Heart right ventricle (tissue), 16 donors: ENCODE data around the gene GALNT7. TPM values are rescaled to one million over a fixed set of nuclear protein-coding genes. Genes with fewer than 3 reads are reported as not detected.

Source experiments
- ATAC-seq, 8 donors: fragments of 200-7000 bp; cut with Tn5 transposase; one replicate each; pipeline ENCODE4 v1.9.1; 2020; ENCODE audit warnings: mild to moderate bottlenecking in 8 of 8, moderate library complexity in 8 of 8, moderate number of reproducible peaks in 1 of 8
- DNase-seq, 2 donors: peaks; one replicate each; pipeline ENCODE4 v3.0.0-alpha.2; 2020
- H3K27ac ChIP-seq, 10 donors: fragments of 200-600 bp; sonication (generic) in 2 of 10; one replicate each; pipeline versions ENCODE4 v1.5.0 to v1.8.0; 2020 to 2022; ENCODE audit warnings: mild to moderate bottlenecking in 3 of 10
- H3K27me3 ChIP-seq, 7 donors: fragments of 200-600 bp; one replicate each; pipeline ENCODE4 v1.8.0; 2021 to 2022; ENCODE audit warnings: mild to moderate bottlenecking in 2 of 7
- H3K36me3 ChIP-seq, 9 donors: fragments of 200-600 bp; sonication (generic) in 1 of 9; one replicate each; pipeline versions ENCODE4 v1.5.0 to v1.8.0; 2020 to 2022; ENCODE audit warnings: mild to moderate bottlenecking in 2 of 9
- H3K4me1 ChIP-seq, 9 donors: fragments of 200-600 bp; sonication (generic) in 1 of 9; one replicate each; pipeline versions ENCODE4 v1.5.0 to v1.8.0; 2020 to 2022; ENCODE audit warnings: mild to moderate bottlenecking in 4 of 9
- H3K4me3 ChIP-seq, 10 donors: fragments of 200-600 bp; sonication (generic) in 2 of 10; one replicate each; pipeline versions ENCODE4 v1.5.0 to v1.8.0; 2020 to 2022; ENCODE audit warnings: mild to moderate bottlenecking in 7 of 10, moderate library complexity in 2 of 10
- H3K9me3 ChIP-seq, 11 donors: fragments of 200-600 bp in 10 of 11; sonication (generic) in 2 of 11; one replicate each; pipeline versions ENCODE4 v1.5.0 to v1.8.0; 2013 to 2022; ENCODE audit warnings: mild to moderate bottlenecking in 2 of 11, control low read depth in 1 of 11, moderate library complexity in 1 of 11
- CTCF ChIP-seq, 9 donors: fragments of 200-600 bp; sonication (generic) in 2 of 9; IDR thresholded peaks; one replicate each; pipeline versions ENCODE4 v1.5.0 to v1.8.0; 2021 to 2022; ENCODE audit warnings: antibody characterized with exemption in 9 of 9, mild to moderate bottlenecking in 5 of 9, moderate library complexity in 1 of 9
- WGBS, 2 donors: extraction: QIAGEN DNeasy Blood & Tissue Kit; methylation state at CpG; one replicate each; pipeline ENCODE4 v1.1.7; 2013; ENCODE audit warnings: inconsistent platforms in 1 of 2; 5-methylcytosine and 5-hydroxymethylcytosine counted together
- intact Hi-C, 10 donors: fragments of 100-400 bp; cut with DNase I; formaldehyde crosslinking; loops; one replicate each; pipeline versions ENCODE4 v1.11.1 to v1.14.2; 2022
- polyA plus RNA-seq, 2 donors: library from polyadenylated mRNA; stranded (reverse); fragments of 200-250 nt; gene quantifications; one replicate each; pipeline ENCODE4 v1.2.3, GENCODE V29; 2013
- total RNA-seq, 10 donors: library from RNA; stranded (reverse); fragmentation: NEBNext Ultra II Directional in 3 of 10; extraction: Animal tissue kit (Norgen Biotek cat#: 25700) in 3 of 10; gene quantifications; one replicate each; pipeline versions ENCODE4 v1.2.1 to v1.2.4, GENCODE V29; 2021 to 2023
- donor health status: Arrhythmogenic right ventricular cardiomyopathy.
- donor health status: ischemic (EF 13 %, LVEDD 7.1; RV severe dilation, severe dysfunction).
- donor health status: healthy with polysubstance abuse.
- donor health status: DM: no; HTN: yes; CAD: no.
- donor health status: DM: no; HTN: no; CAD: no.
- donor health status: ischemic (EF 25% LVEDD 6.9; RV normal size, moderate dysfunction).
- donor health status: ischemic (EF 25% LVEDD 5.7; RV mildly dilated, moderate dysfunction).
- donor health status: healthy.
- donor health status: DM: yes; HTN: yes; CAD: no.
- donor health status: Ischemic cardiomyopathy.
- donor health status: ischemic (EF 35%, LVEDD 5.7; RV mildly dilated, moderate dysfunction).
- donor health status: nonischemic (EF 11% LVEDD 7.7; RV severe dilation, severe dysfunction).
- donor health status: DM: yes; HTN: yes; CAD: no.
- donor health status: PGD.
- donor health status: ischemic (EF 29% LVEDD 5.4; RV normal size, mild dysfunction).
- donor health status: nonischemic (EF 23%, LVEDD 6.1; RV moderate dilation, normal function).

The GALNT7 gene
- total and polyA plus RNA-seq, 12 donors, result 2.2 to 8.8 (median 5.3) TPM

GRCh38 chr4:173165706-173166105 lies 2.9 kb upstream of the GALNT7 start:
- ATAC-seq (no peak), DNase-seq (no peak)
- no peak for TF ChIP-seq CTCF (IDR thresholded peaks at IDR 0.05)
- H3K36me3 ChIP-seq, result peaks cover 0 to 17% (median 0%) of the 10 kb centered on the region in 9 donors
- no peaks in the 10 kb centered on the region for H3K27me3 ChIP-seq
- no peak overlapping the region for H3K4me3 ChIP-seq
- H3K27ac ChIP-seq, result no peak overlapping the region
- intact Hi-C loops, result loop anchor here in 2 of 10 donors (10.0 kb wide), 2 partner anchors 141 to 151 kb away; no protein-coding TSS in a partner anchor
- H3K9me3 ChIP-seq, result no peaks in the 10 kb centered on the region
- peaks cover under 1 to 15% (median 12%) of the 10 kb centered on the region in 9 donors for H3K4me1 ChIP-seq

- intact Hi-C loops, result loop anchor here in 2 of 10 donors (10.0 kb wide), 2 partner anchors 142 to 152 kb away; no protein-coding TSS in a partner anchor
- H3K36me3 ChIP-seq, result peaks cover 0 to 17% (median 0%) of the 10 kb centered on the region in 9 donors
- TF ChIP-seq CTCF (IDR thresholded peaks at IDR 0.05), result no peak
Observed at GRCh38 chr4:173166491-173166890, 2.1 kb upstream of the GALNT7 start.

GRCh38 chr4:173167758-173168395 lies 734 bp upstream of the GALNT7 start:
- 6 to 8% methylated on average over 19 of the region's 19 CpGs for WGBS, 2 donors
- Histone ChIP-seq H3K36me3 (peaks cover 0 to 17% (median 0%) of the 10 kb centered on the region in 9 donors), H3K4me1 (peaks cover 3 to 32% (median 15%) of the 10 kb centered on the region in 9 donors), H3K27me3 (no peaks in the 10 kb centered on the region), H3K27ac (peak overlapping the region; percentile 64 to 96 (median 88)), H3K9me3 (no peaks in the 10 kb centered on the region), H3K4me3 (peak overlapping the region; percentile 39 to 84 (median 78))
- DNase-seq, result peak; percentile 13 to 33
- TF ChIP-seq CTCF (IDR thresholded peaks at IDR 0.05), result no peak
- ATAC-seq, result peak in 5 of 8 donors; percentile 14 to 45 (median 32)
- intact Hi-C loops, result loop anchor here in 2 of 10 donors (10.0 kb wide), 2 partner anchors 143 to 153 kb away; no protein-coding TSS in a partner anchor

More at GRCh38 chr4:173166491-173166890, 2.1 kb upstream of the GALNT7 start:
- H3K27ac ChIP-seq, result no peak overlapping the region
- ATAC-seq (no peak), DNase-seq (no peak)
- H3K4me3 ChIP-seq, result no peak overlapping the region
- 97 to 98% methylated on average over 4 of the region's 4 CpGs for WGBS, 2 donors
- no peaks in the 10 kb centered on the region for H3K27me3 ChIP-seq
- no peaks in the 10 kb centered on the region for H3K9me3 ChIP-seq
- H3K4me1 ChIP-seq, result peaks cover 3 to 22% (median 15%) of the 10 kb centered on the region in 9 donors

GRCh38 chr4:173169178-173169427 lies 492 bp downstream of the GALNT7 start:
- Histone ChIP-seq H3K9me3 (no peaks in the 10 kb centered on the region), H3K27me3 (no peaks in the 10 kb centered on the region), H3K4me1 (peaks cover 3 to 36% (median 15%) of the 10 kb centered on the region in 9 donors), H3K27ac (peak overlapping the region; percentile 79 to 96 (median 90)), H3K36me3 (peaks cover 0 to 15% (median 0%) of the 10 kb centered on the region in 9 donors), H3K4me3 (peak overlapping the region; percentile 45 to 84 (median 78))
- ATAC-seq (peak in 2 of 8 donors; percentile 29 to 57), DNase-seq (peak in 1 of 2 donors; percentile 23)
- TF ChIP-seq CTCF (IDR thresholded peaks at IDR 0.05), result no peak
- intact Hi-C loops, result loop anchor here in 2 of 10 donors (10.0 kb wide), 2 partner anchors 144 to 154 kb away; no protein-coding TSS in a partner anchor
- WGBS, 2 donors, result 0 to 1% methylated on average over 16 to 41 of the region's 41 CpGs
